ENCODE results near the gene TECTB. TPM values are rescaled to one million over a fixed set of nuclear protein-coding genes. Genes with fewer than 3 reads are reported as not detected.

Gene TECTB
- total RNA-seq, 1 experiment from 2014 or later: not detected

DNA sequence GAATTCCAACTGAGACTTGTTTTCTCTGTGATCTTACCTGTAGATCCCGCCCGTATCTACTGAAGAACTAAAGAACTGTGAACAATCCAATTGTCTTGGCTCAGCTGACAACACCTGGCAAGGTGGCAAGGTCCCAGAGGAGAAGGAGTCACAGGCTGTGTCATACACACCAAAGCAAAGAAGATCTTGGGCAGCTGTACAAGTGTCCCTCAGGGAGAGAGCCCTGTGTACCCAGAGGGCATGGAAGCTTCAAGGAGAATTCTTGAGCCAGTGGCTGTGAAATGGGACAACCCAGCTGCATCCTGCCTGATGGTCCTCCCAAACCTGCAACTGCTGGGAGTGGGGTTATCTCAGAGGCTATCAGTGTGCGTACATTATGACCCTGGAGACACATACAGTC is 46.7 kb upstream of the TECTB start (continued):
- TF ChIP-seq NR3C1 (CRISPR knock-in tag; conservative IDR thresholded peaks at IDR 0.05; ENCODE audit: low read depth): no peak
- no peak for TF ChIP-seq ZNF263 (CRISPR knock-in tag; IDR thresholded peaks at IDR 0.05; ENCODE audit: low read depth)
- no peak for TF ChIP-seq MYBL2 (CRISPR knock-in tag; IDR thresholded peaks at IDR 0.05)
- no peak for TF ChIP-seq SMAD4 (CRISPR knock-in tag; IDR thresholded peaks at IDR 0.05)
- TF ChIP-seq ZNF121 (CRISPR knock-in tag; IDR thresholded peaks at IDR 0.05): no peak

DNA sequence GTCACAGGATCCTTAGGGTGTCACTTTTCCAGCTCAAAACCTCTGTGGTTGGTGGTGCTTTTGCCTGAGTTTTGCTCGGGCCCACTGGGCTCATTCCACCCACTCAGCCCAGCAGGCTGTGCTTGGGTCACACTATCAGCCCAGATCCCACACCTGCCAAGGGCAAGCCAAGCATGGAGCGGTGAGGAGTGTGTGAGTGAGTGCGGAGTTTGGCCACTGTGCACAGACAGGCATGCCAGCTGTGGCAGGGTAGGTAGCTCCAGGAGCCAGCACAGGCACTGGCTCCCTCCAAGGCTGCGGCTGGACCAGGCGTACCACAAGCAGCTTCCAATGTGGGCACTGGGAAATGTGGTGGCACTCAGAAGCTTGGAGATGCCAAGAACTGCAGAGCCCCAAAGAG is 43.9 kb upstream of the TECTB start:
- DNase-seq (ENCODE audit: low spot score) (no peak), ATAC-seq (no peak)
- TF ChIP-seq FOXK1 (CRISPR knock-in tag; IDR thresholded peaks at IDR 0.05): no peak
- no peak for TF ChIP-seq GABPB1 (CRISPR knock-in tag; IDR thresholded peaks at IDR 0.05)
- no peak for TF ChIP-seq CTCF (IDR thresholded peaks at IDR 0.05)
- TF ChIP-seq ZNF232 (CRISPR knock-in tag; IDR thresholded peaks at IDR 0.05): no peak
- TF ChIP-seq CDX4 (CRISPR knock-in tag; IDR thresholded peaks at IDR 0.05; ENCODE audit: borderline replicate concordance): no peak
- TF ChIP-seq IRF2 (CRISPR knock-in tag; IDR thresholded peaks at IDR 0.05; ENCODE audit: borderline replicate concordance, low read depth): no peak
- no peak for TF ChIP-seq ZNF138 (CRISPR knock-in tag; conservative IDR thresholded peaks at IDR 0.05)
- TF ChIP-seq ATF2 (CRISPR knock-in tag; IDR thresholded peaks at IDR 0.05; ENCODE audit: borderline replicate concordance, low read depth): no peak
- TF ChIP-seq ZNF671 (CRISPR knock-in tag; IDR thresholded peaks at IDR 0.05): no peak
- TF ChIP-seq ZMAT4 (CRISPR knock-in tag; IDR thresholded peaks at IDR 0.05): no peak
- TF ChIP-seq ZNF121 (CRISPR knock-in tag; IDR thresholded peaks at IDR 0.05): no peak
- TF ChIP-seq TCF7 (CRISPR knock-in tag; IDR thresholded peaks at IDR 0.05; ENCODE audit: low read depth): no peak
- no peak overlapping the region for H3K27ac Mint-ChIP-seq
- peaks cover 20% of the 10 kb centered on the region for H3K4me1 Mint-ChIP-seq
- H3K36me3 Mint-ChIP-seq: no peaks in the 10 kb centered on the region
- CTCF ChIA-PET: no interaction called here
- no peak overlapping the region for H3K4me3 Mint-ChIP-seq
- H3K27me3 Mint-ChIP-seq (ENCODE audit: low read depth): peaks cover 5% of the 10 kb centered on the region; the same call in 1 of the 2 replicates
- POLR2A ChIA-PET: no interaction called here
- peaks cover 32% of the 10 kb centered on the region for H3K9me3 Mint-ChIP-seq

- CTCF ChIA-PET: no interaction called here
- no peak for ATAC-seq
- POLR2A ChIA-PET: no interaction called here
- no peaks in the 10 kb centered on the region for H3K36me3 Mint-ChIP-seq
- H3K4me1 Mint-ChIP-seq: peaks cover 10% of the 10 kb centered on the region
- H3K27me3 Mint-ChIP-seq (ENCODE audit: low read depth): peaks cover 5% of the 10 kb centered on the region; the same call in 1 of the 2 replicates
- H3K9me3 Mint-ChIP-seq: peaks cover 32% of the 10 kb centered on the region
- no peak for DNase-seq (ENCODE audit: low spot score)
- no peak overlapping the region for H3K27ac Mint-ChIP-seq
- H3K4me3 Mint-ChIP-seq: no peak overlapping the region
- TF ChIP-seq ZNF317 (CRISPR knock-in tag; IDR thresholded peaks at IDR 0.05; ENCODE audit: borderline replicate concordance, low read depth) (no peak), FOXJ3 (CRISPR knock-in tag; IDR thresholded peaks at IDR 0.05; ENCODE audit: borderline replicate concordance) (no peak), ZBTB43 (CRISPR knock-in tag; IDR thresholded peaks at IDR 0.05) (no peak), ZNF263 (CRISPR knock-in tag; IDR thresholded peaks at IDR 0.05; ENCODE audit: low read depth) (no peak), SP1 (CRISPR knock-in tag; conservative IDR thresholded peaks at IDR 0.05) (no peak), ATF2 (CRISPR knock-in tag; IDR thresholded peaks at IDR 0.05; ENCODE audit: borderline replicate concordance, low read depth) (no peak), MAX (CRISPR knock-in tag; IDR thresholded peaks at IDR 0.05) (no peak)
- TF ChIP-seq, protein P1, sequence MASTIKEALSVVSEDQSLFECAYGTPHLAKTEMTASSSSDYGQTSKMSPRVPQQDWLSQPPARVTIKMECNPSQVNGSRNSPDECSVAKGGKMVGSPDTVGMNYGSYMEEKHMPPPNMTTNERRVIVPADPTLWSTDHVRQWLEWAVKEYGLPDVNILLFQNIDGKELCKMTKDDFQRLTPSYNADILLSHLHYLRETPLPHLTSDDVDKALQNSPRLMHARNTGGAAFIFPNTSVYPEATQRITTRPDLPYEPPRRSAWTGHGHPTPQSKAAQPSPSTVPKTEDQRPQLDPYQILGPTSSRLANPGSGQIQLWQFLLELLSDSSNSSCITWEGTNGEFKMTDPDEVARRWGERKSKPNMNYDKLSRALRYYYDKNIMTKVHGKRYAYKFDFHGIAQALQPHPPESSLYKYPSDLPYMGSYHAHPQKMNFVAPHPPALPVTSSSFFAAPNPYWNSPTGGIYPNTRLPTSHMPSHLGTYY (CRISPR knock-in tag; IDR thresholded peaks at IDR 0.05): no peak
- TF ChIP-seq, protein P2, sequence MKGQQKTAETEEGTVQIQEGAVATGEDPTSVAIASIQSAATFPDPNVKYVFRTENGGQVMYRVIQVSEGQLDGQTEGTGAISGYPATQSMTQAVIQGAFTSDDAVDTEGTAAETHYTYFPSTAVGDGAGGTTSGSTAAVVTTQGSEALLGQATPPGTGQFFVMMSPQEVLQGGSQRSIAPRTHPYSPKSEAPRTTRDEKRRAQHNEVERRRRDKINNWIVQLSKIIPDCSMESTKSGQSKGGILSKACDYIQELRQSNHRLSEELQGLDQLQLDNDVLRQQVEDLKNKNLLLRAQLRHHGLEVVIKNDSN (CRISPR knock-in tag; IDR thresholded peaks at IDR 0.05): no peak
Observed at GRCh38 chr10:112240441-112240840, 42.8 kb upstream of the TECTB start.
